C4-2B (cell line): Measurements from ENCODE around the gene INAFM2.
A peak's percentile ranks its signal among the peaks of the same experiment; 100 is the strongest.

Source experiments
- ZFX ChIP-seq: fragments of 450-650 bp; IDR thresholded peaks from 2 replicates; pipeline ENCODE4 v1.6.1; 2017
- TF ChIP-seq, protein P1 (sequence below): fragments of 450-650 bp; conservative IDR thresholded peaks from 2 replicates; pipeline ENCODE4 v1.5.1; 2017; ENCODE audit warnings: mild to moderate bottlenecking

DNA sequence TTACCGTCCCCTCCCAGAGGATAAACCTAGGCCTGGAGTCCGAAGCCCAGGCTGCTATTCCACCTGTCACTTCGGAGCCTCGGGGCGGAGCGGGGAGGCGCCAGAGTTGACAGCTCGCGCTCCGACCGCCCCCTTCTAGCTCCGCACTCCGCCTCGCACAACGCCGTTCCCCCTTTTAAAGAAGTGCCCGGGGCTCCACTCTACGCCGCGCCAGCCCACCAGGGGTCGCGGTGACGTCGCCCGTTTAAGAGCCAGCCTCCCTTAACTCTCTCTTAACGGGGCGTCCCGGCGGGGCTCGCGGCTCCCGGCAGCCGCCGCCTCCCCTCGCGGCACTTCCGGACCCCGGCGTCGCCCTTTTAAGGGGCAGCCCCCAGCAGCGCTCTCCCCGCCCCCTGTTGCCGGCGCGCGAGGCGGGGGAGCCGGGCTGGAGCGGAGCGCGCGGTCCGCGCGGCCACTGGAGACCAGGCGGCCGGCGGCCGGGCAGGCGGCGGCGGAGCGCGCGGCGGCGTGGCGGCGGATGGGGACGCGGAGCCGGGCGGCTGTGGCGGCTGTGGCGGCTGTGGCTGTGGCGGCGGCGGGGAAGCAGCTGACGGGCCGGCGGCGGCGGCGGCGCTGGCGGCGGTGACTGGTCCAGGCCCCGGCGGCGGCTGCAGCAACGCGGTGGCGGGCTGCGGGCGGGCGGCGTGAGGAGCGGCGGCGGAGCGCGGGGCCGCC lies at the start of gene INAFM2:
- TF ChIP-seq, protein P1, sequence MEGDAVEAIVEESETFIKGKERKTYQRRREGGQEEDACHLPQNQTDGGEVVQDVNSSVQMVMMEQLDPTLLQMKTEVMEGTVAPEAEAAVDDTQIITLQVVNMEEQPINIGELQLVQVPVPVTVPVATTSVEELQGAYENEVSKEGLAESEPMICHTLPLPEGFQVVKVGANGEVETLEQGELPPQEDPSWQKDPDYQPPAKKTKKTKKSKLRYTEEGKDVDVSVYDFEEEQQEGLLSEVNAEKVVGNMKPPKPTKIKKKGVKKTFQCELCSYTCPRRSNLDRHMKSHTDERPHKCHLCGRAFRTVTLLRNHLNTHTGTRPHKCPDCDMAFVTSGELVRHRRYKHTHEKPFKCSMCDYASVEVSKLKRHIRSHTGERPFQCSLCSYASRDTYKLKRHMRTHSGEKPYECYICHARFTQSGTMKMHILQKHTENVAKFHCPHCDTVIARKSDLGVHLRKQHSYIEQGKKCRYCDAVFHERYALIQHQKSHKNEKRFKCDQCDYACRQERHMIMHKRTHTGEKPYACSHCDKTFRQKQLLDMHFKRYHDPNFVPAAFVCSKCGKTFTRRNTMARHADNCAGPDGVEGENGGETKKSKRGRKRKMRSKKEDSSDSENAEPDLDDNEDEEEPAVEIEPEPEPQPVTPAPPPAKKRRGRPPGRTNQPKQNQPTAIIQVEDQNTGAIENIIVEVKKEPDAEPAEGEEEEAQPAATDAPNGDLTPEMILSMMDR = peak; percentile 51
- peak; percentile 74 for TF ChIP-seq ZFX
